Keratinocyte (primary cell): ENCODE data around the gene CDC6. TPM values are rescaled to one million over a fixed set of nuclear protein-coding genes. Genes with fewer than 3 reads are reported as not detected.

Experiments used
- DNase-seq: peaks from one replicate; pipeline ENCODE4 v3.0.0-alpha.2; 2011; ENCODE audit warnings: low read depth, missing footprints, low spot score
- FAIRE-seq: peaks from 2 replicates; lab custom pipeline; 2011; peaks lifted over from hg19 to GRCh38; lab: Jason Lieb, UNC
- H2AFZ ChIP-seq: 2 replicates; pipeline ENCODE4 v1.6.0; 2012; ENCODE audit warnings: low read length, control low read depth, inconsistent platforms; ENCODE audit not compliant: control insufficient read depth
- H3K27ac ChIP-seq: 2 replicates; pipeline ENCODE4 v1.5.1; 2011; ENCODE audit warnings: low read length; ENCODE audit not compliant: control insufficient read depth, insufficient read depth
- H3K27me3 ChIP-seq: 3 replicates; pipeline ENCODE4 v1.6.0; 2011; ENCODE audit warnings: low read length; ENCODE audit not compliant: control insufficient read depth, insufficient read depth; ENCODE audit errors: extremely low read depth
- H3K36me3 ChIP-seq, 2 experiments: 2 replicates in 1 of 2; 3 replicates in 1 of 2; pipeline ENCODE4 v1.5.1; 2011; ENCODE audit warnings: low read length in 2 of 2, mild to moderate bottlenecking in 1 of 2; ENCODE audit not compliant: control insufficient read depth in 2 of 2, insufficient read depth in 2 of 2; ENCODE audit errors: extremely low read depth in 1 of 2
- H3K4me1 ChIP-seq: 3 replicates; pipeline ENCODE4 v1.5.1; 2011; ENCODE audit warnings: low read length; ENCODE audit not compliant: control insufficient read depth, insufficient read depth; ENCODE audit errors: extremely low read depth
- H3K4me2 ChIP-seq: 3 replicates; pipeline ENCODE4 v1.6.0; 2011; ENCODE audit warnings: low read depth, low read length; ENCODE audit not compliant: control insufficient read depth, insufficient read depth; ENCODE audit errors: extremely low read depth
- H3K4me3 ChIP-seq, 3 experiments: fragments of 200-600 bp in 1 of 3; sonication (generic) in 1 of 3; 2 replicates in 2 of 3; 3 replicates in 1 of 3; pipeline ENCODE4 v1.5.1; 2011 to 2016; ENCODE audit warnings: low read length in 3 of 3, mild to moderate bottlenecking in 3 of 3, control low read depth in 2 of 3, inconsistent platforms in 1 of 3, low read depth in 1 of 3, mixed read lengths in 1 of 3, mixed run types in 1 of 3, moderate library complexity in 1 of 3; ENCODE audit not compliant: control insufficient read depth in 2 of 3, insufficient read depth in 2 of 3; ENCODE audit errors: extremely low read depth in 1 of 3
- H3K79me2 ChIP-seq: 2 replicates; pipeline ENCODE4 v1.6.0; 2012; ENCODE audit warnings: low read length; ENCODE audit not compliant: control insufficient read depth, insufficient read depth
- H3K9ac ChIP-seq: 3 replicates; pipeline ENCODE4 v1.6.0; 2011; ENCODE audit warnings: low read length; ENCODE audit not compliant: control insufficient read depth, insufficient read depth; ENCODE audit errors: extremely low read depth
- H3K9me1 ChIP-seq: 3 replicates; pipeline ENCODE4 v1.6.0; 2011; ENCODE audit warnings: low read length; ENCODE audit not compliant: control insufficient read depth, insufficient read depth; ENCODE audit errors: extremely low read depth
- H3K9me3 ChIP-seq: 2 replicates; pipeline ENCODE4 v1.5.1; 2012; ENCODE audit warnings: low read depth, low read length; ENCODE audit not compliant: control insufficient read depth
- H4K20me1 ChIP-seq: 3 replicates; pipeline ENCODE4 v1.6.0; 2011; ENCODE audit warnings: low read length; ENCODE audit not compliant: control insufficient read depth, insufficient read depth; ENCODE audit errors: extremely low read depth
- EZH2 ChIP-seq: IDR thresholded peaks from one replicate; pipeline ENCODE4 v1.6.1; 2012; ENCODE audit warnings: inconsistent platforms, mild to moderate bottlenecking, low read length, moderate library complexity
- dilution Hi-C: fragments of 300-500 bp; cut with MboI; formaldehyde crosslinking; loops from one replicate; pipeline ENCODE4 v1.7.0; 2020; ENCODE audit warnings: low sequenced_read_pairs; ENCODE audit not compliant: extremely low pct_ligation_motif_present
- polyA plus RNA-seq, 5 experiments: library from polyadenylated mRNA; depleted of rRNA in 3 of 5; stranded (reverse) in 3 of 5; stranded (forward) in 1 of 5; unstranded in 1 of 5; fragments of >200 nt; gene quantifications; 1 replicate in 1 of 5; 2 replicates in 3 of 5; 3 replicates in 1 of 5; pipeline versions ENCODE4 v1.2.1 to v1.2.3, GENCODE V29; 2011 to 2012; ENCODE audit warnings: missing spikeins in 2 of 5, low read depth in 1 of 5, low replicate concordance in 1 of 5
- TF ChIP-seq, protein P1 (sequence below), 3 experiments: IDR thresholded peaks in 1 of 3; conservative IDR thresholded peaks in 1 of 3; optimal IDR thresholded peaks in 1 of 3; 2 replicates in 2 of 3; 3 replicates in 1 of 3; pipeline versions ENCODE3 to v1.5.1; 2011; ENCODE audit warnings: low read length in 3 of 3, mild to moderate bottlenecking in 3 of 3, moderate library complexity in 2 of 3, control low read depth in 1 of 3, inconsistent platforms in 1 of 3; ENCODE audit not compliant: insufficient read depth in 2 of 3; ENCODE audit errors: extremely low read depth in 1 of 3

Gene CDC6
- polyA plus RNA-seq, 1 donor (not counting 4 experiments of a cell fraction or from before 2014, with no cell fraction given): 28.0 TPM

DNA sequence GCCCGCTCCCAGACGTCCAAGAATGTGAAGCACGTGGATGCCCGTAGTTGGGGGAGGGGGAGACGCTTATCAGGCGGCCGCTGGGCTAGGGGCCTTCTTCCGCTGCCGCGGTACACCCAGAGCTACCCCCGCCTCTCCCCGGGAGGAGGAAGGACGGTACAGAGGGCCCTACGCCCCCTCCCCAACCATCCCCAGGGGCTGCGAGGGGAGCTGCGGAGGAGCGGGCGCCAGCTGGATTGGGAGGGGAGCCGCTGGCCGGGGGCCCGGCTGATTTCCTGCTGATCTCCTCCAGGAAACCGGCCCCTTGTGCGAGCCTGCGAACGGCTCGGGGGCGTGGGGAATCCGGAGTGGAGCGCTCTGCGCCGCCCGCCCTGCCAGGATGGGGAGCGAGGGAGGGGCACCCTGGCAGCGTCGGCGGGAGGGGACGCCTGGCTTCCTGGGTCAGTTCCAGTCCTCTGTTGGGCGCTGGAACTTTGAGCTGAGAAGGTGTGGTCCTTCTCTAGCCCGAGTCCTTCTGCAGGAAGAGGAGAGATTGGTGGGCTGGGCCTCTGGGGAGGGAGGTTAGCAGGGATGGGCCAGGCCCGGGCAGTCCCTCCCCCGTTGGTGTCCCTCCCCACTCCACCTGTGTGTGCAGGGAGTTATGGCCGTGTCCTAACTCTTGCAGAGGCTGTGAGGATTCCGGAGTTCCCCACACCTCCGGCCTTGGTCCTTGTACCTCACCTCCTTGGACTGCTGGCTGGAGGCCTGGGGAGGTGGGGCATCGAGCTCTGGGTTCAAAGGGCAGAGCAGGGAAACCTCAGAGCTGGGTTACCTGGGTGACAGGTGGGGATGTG lies 57.7 kb downstream of the CDC6 start:
- FAIRE-seq: peak; percentile 73
- H3K27ac ChIP-seq: peak overlapping the region; percentile 43
- no peaks in the 10 kb centered on the region for H4K20me1 ChIP-seq
- DNase-seq: no peak
- H3K9ac ChIP-seq: peak overlapping the region; percentile 44
- dilution Hi-C loops: no loop called here
- TF ChIP-seq, protein P1, sequence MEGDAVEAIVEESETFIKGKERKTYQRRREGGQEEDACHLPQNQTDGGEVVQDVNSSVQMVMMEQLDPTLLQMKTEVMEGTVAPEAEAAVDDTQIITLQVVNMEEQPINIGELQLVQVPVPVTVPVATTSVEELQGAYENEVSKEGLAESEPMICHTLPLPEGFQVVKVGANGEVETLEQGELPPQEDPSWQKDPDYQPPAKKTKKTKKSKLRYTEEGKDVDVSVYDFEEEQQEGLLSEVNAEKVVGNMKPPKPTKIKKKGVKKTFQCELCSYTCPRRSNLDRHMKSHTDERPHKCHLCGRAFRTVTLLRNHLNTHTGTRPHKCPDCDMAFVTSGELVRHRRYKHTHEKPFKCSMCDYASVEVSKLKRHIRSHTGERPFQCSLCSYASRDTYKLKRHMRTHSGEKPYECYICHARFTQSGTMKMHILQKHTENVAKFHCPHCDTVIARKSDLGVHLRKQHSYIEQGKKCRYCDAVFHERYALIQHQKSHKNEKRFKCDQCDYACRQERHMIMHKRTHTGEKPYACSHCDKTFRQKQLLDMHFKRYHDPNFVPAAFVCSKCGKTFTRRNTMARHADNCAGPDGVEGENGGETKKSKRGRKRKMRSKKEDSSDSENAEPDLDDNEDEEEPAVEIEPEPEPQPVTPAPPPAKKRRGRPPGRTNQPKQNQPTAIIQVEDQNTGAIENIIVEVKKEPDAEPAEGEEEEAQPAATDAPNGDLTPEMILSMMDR (optimal IDR thresholded peaks at IDR 0.05 in 1 of 3, IDR thresholded peaks at IDR 0.05 in 1 of 3, conservative IDR thresholded peaks at IDR 0.05 in 1 of 3; ENCODE audit: extremely low read depth in 1 of 3, insufficient read depth in 2 of 3, low read length in 3 of 3): no peak
- no peak for TF ChIP-seq EZH2
- H3K4me1 ChIP-seq: peaks cover 83% of the 10 kb centered on the region
- H3K79me2 ChIP-seq: peaks cover 29% of the 10 kb centered on the region
- peaks cover 0 to 6% of the 10 kb centered on the region in 2 experiments for H3K36me3 ChIP-seq
- no peak overlapping the region for H2AFZ ChIP-seq
- no peaks in the 10 kb centered on the region for H3K27me3 ChIP-seq
- H3K4me3 ChIP-seq: peak overlapping the region; percentile 20 to 54 (median 46)
- no peaks in the 10 kb centered on the region for H3K9me3 ChIP-seq
- peaks cover 2% of the 10 kb centered on the region for H3K9me1 ChIP-seq
- peak overlapping the region; percentile 86 for H3K4me2 ChIP-seq

DNA sequence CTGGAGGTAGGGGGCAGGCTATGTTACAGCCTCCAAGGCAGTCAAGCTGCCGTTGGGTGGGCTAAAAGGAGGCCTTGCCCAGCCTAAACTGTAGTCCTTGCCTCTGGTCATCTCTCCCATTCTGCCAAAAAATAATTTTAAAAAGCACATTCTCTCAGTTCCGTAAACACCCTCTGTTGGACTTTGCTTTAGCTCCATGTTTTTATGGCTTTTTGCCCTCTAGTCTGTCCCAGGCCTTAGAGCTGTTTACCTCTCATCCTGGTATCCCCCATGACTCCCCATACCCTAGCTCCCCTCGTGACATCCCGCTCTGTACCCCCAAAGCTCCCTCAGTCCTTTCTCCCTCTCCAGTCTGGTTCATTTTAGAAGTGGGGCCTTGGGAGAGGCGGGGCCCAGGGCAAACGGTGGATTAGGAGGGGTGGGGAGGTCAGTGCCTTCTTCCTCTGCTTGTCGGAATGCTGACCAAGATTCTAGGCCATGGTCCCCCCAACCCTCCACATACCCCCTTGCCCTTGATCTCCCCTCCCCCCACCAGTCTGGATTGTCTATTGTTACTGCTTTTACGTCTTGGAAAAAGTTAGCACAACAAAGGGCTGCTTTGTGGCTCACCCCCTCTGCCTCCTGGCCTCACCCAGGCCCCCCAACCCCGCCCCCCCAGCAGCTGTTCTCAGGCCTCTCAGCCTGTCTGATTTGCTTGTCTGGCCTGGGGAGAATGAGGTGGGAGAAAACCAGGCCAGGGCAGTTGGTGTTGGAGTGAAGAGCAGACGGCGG lies 58.5 kb downstream of the CDC6 start:
- H3K4me2 ChIP-seq: peak overlapping the region; percentile 86

More for the DNA sequence above, 58.5 kb downstream of the CDC6 start:
- H3K4me1 ChIP-seq: peaks cover 79% of the 10 kb centered on the region
- FAIRE-seq (no peak), DNase-seq (no peak)
- no peaks in the 10 kb centered on the region for H3K27me3 ChIP-seq
- H4K20me1 ChIP-seq: no peaks in the 10 kb centered on the region
- TF ChIP-seq EZH2: no peak
- TF ChIP-seq, protein P1 (optimal IDR thresholded peaks at IDR 0.05 in 1 of 3, IDR thresholded peaks at IDR 0.05 in 1 of 3, conservative IDR thresholded peaks at IDR 0.05 in 1 of 3; ENCODE audit: extremely low read depth in 1 of 3, insufficient read depth in 2 of 3, low read length in 3 of 3): no peak
- no peaks in the 10 kb centered on the region for H3K9me3 ChIP-seq
- no peak overlapping the region for H3K27ac ChIP-seq
- no peak overlapping the region for H2AFZ ChIP-seq
- no peak overlapping the region for H3K4me3 ChIP-seq
- peaks cover 33% of the 10 kb centered on the region for H3K79me2 ChIP-seq
- H3K9me1 ChIP-seq: peaks cover 2% of the 10 kb centered on the region
- dilution Hi-C loops: no loop called here
- peaks cover 0 to 6% of the 10 kb centered on the region in 2 experiments for H3K36me3 ChIP-seq
- H3K9ac ChIP-seq: no peak overlapping the region
